K562 (cell line): ENCODE data around the gene KCTD19. TPM values are rescaled to one million over a fixed set of nuclear protein-coding genes. Genes with fewer than 3 reads are reported as not detected.
A peak's percentile ranks its signal among the peaks of the same experiment; 100 is the strongest.

Experiments
- JUND ChIP-seq, 2 experiments: IDR thresholded peaks; 2 replicates in 1 of 2; 3 replicates in 1 of 2; pipeline ENCODE4 v1.6.1; 2011; ENCODE audit warnings: borderline replicate concordance in 2 of 2, low read depth in 2 of 2, low read length in 2 of 2, improper control_type of control experiment in 1 of 2, missing biosample characterization in 1 of 2, missing genetic modification characterization in 1 of 2, missing genetic modification reagents in 1 of 2
- KAT2B ChIP-seq: IDR thresholded peaks from one replicate; pipeline ENCODE4 v1.6.1; 2012; ENCODE audit warnings: low read depth, mild to moderate bottlenecking, control low read depth, inconsistent platforms, low read length, moderate library complexity
- RCOR1 ChIP-seq, 2 experiments: IDR thresholded peaks; 2 replicates each; pipeline ENCODE4 v1.6.1; 2012; ENCODE audit warnings: low read depth in 2 of 2, low read length in 2 of 2, borderline replicate concordance in 1 of 2, improper control_type of control experiment in 1 of 2
- TAL1 ChIP-seq: fragments of 450-650 bp; IDR thresholded peaks from 2 replicates; pipeline ENCODE4 v1.6.1; 2016; ENCODE audit warnings: mild to moderate bottlenecking
- ZBTB12 ChIP-seq: fragments of 250-450 bp; sonication (Bioruptor Pico); IDR thresholded peaks from 2 replicates; pipeline ENCODE4 v1.4.0; 2020
- ZNF592 ChIP-seq: fragments of 450-650 bp; IDR thresholded peaks from 2 replicates; pipeline ENCODE4 v1.6.1; 2017; ENCODE audit warnings: antibody characterized with exemption, mild to moderate bottlenecking
- ZNF639 ChIP-seq, 2 experiments: fragments of 200-800 bp in 1 of 2; sonication (Bioruptor generic) in 1 of 2; sonication (generic) in 1 of 2; formaldehyde crosslinking in 1 of 2; IDR thresholded peaks in 1 of 2; conservative IDR thresholded peaks in 1 of 2; 2 replicates each; pipeline versions ENCODE4 v1.5.0 to v1.6.1; 2016 to 2020; ENCODE audit warnings: missing compliant biosample characterization in 1 of 2, missing genetic modification characterization in 1 of 2, missing genetic modification reagents in 1 of 2
- polyA plus RNA-seq, 8 experiments: library from polyadenylated mRNA; depleted of rRNA in 4 of 8; stranded (reverse) in 5 of 8; unstranded in 3 of 8; fragments of >200 nt; fragmentation: Nextera tagmentation in 2 of 8; fragmentation: Illumina TruSeq in 1 of 8; extraction: Ambion mirVana in 2 of 8; extraction: Trizol in 1 of 8; gene quantifications; 2 replicates each; pipeline versions ENCODE4 v1.2.1 to v1.2.3, GENCODE V29; 2011 to 2014; ENCODE audit warnings: inconsistent platforms in 1 of 8, missing spikeins in 1 of 8
- total RNA-seq, 7 experiments: library from RNA; depleted of rRNA in 6 of 7; stranded (reverse); fragments of >200 nt in 6 of 7; fragmentation: Illumina TruSeq in 2 of 7; extraction: Trizol in 2 of 7; gene quantifications; 2 replicates each; pipeline versions ENCODE4 v1.2.1 to v1.2.3, GENCODE V29; 2011 to 2021; ENCODE audit warnings: low replicate concordance in 1 of 7
- TF ChIP-seq, protein P1 (sequence below): fragments of 250-450 bp; sonication (Bioruptor Pico); IDR thresholded peaks from 2 replicates; pipeline ENCODE4 v1.4.0; 2020; ENCODE audit warnings: mild to moderate bottlenecking

Gene KCTD19
- total and polyA plus RNA-seq, 9 of the 15 experiments (the other 6 are each of a cell fraction or from before 2014, with no cell fraction given) = 0.03 to 0.91 (median 0.22) TPM; not detected in 2

DNA sequence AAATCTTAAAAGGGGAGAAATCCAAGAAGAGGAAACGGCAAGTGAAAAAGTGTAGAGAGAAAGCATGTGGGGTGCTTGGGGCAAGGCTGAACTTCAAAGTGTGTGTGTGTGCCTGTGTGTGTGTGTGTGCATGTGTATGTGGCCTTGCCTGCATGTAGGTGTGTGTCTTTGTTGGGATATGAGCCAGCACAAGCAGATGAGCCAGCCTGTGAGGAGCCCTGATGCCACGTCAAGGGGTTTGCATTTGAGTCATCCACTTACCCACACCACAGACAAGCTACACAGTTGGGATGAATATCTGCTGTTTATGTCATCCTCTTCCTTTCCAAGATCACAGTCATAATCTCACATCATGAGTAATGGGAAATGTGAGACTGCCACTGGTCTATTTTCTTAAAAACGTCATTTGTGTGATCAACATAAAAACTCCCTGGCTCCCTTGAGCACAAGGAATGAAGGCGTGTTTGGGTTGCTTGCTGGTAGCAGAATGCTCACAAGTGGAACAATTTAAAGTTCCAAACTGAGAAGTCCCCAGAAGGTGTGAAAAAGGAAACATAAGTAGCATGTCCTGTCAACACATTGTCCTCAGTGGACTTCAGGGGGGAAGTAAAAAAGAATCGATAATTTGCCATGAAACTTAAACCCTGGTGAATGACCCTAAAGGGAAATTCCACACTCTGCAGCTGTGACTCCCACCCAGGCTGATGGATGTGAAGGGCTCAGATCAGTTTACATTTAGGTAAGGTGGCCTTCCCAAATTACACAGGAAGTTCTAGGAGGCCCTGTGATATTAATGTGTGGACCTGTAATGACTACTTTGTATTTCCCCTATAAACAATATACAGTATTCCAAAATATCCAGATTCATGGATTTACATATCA, 14.7 kb downstream of the KCTD19 start (continued):
- TF ChIP-seq JUND (IDR thresholded peaks at IDR 0.05; ENCODE audit: borderline replicate concordance, low read depth, low read length) = peak; percentile 71; the same call in 1 of the 2 replicates
- peak; percentile 72; the same call in 2 of the 3 replicates for TF ChIP-seq JUND (tag; IDR thresholded peaks at IDR 0.05; ENCODE audit: borderline replicate concordance, low read depth, low read length)
- no peak for TF ChIP-seq RCOR1 (IDR thresholded peaks at IDR 0.05; ENCODE audit: borderline replicate concordance in 1 of 2, low read depth in 2 of 2, low read length in 2 of 2)
- TF ChIP-seq ZNF592 = 0 out of 2 replicates have a peak, but pooled peaks have one; percentile 33
- TF ChIP-seq ZNF639 (CRISPR knock-in tag; conservative IDR thresholded peaks at IDR 0.05 in 1 of 2, IDR thresholded peaks at IDR 0.05 in 1 of 2) = peak in 1 of 2 experiments; percentile 54; a peak in 2 of 4 replicates
- TF ChIP-seq KAT2B = no peak
- no peak for TF ChIP-seq TAL1
- 0 out of 2 replicates have a peak, but pooled peaks have one; percentile 20 for TF ChIP-seq ZBTB12 (CRISPR knock-in tag)
- TF ChIP-seq, protein P1, sequence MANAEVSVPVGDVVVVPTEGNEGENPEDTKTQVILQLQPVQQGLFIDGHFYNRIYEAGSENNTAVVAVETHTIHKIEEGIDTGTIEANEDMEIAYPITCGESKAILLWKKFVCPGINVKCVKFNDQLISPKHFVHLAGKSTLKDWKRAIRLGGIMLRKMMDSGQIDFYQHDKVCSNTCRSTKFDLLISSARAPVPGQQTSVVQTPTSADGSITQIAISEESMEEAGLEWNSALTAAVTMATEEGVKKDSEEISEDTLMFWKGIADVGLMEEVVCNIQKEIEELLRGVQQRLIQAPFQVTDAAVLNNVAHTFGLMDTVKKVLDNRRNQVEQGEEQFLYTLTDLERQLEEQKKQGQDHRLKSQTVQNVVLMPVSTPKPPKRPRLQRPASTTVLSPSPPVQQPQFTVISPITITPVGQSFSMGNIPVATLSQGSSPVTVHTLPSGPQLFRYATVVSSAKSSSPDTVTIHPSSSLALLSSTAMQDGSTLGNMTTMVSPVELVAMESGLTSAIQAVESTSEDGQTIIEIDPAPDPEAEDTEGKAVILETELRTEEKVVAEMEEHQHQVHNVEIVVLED (CRISPR knock-in tag) = no peak
- TF ChIP-seq, all 486 proteins: peak for 36
